H9 (cell line): ENCODE results near the gene AATF. TPM values are rescaled to one million over a fixed set of nuclear protein-coding genes. Genes with fewer than 3 reads are reported as not detected.

Source experiments
- DNase-seq: peaks from one replicate; pipeline ENCODE4 v3.0.0-alpha.2; 2017
- H2AFZ ChIP-seq: one replicate; pipeline ENCODE4 v1.6.1; 2013; ENCODE audit warnings: mild to moderate bottlenecking, low read length, control low read depth, moderate library complexity
- H2AK5ac ChIP-seq: 2 replicates; pipeline ENCODE4 v1.6.1; 2013; ENCODE audit warnings: low read length, control low read depth, mixed read lengths; ENCODE audit not compliant: insufficient read length
- H2BK120ac ChIP-seq: one replicate; pipeline ENCODE4 v1.6.1; 2013; ENCODE audit warnings: low read depth, mild to moderate bottlenecking, low read length, control low read depth, inconsistent platforms; ENCODE audit not compliant: poor library complexity, severe bottlenecking
- H2BK12ac ChIP-seq: 2 replicates; pipeline ENCODE4 v1.6.1; 2013; ENCODE audit warnings: low read length, control low read depth, mixed read lengths, low read depth; ENCODE audit not compliant: insufficient read length
- H2BK15ac ChIP-seq: 2 replicates; pipeline ENCODE4 v1.6.1; 2013; ENCODE audit warnings: low read depth, low read length, control low read depth
- H2BK20ac ChIP-seq: one replicate; pipeline ENCODE4 v1.6.1; 2013; ENCODE audit warnings: low read depth, mild to moderate bottlenecking, low read length, control low read depth, inconsistent platforms; ENCODE audit not compliant: poor library complexity, severe bottlenecking
- H2BK5ac ChIP-seq: 2 replicates; pipeline ENCODE4 v1.6.1; 2013; ENCODE audit warnings: low read length, control low read depth, mixed read lengths; ENCODE audit not compliant: insufficient read length
- H3K14ac ChIP-seq: 2 replicates; pipeline ENCODE4 v1.6.1; 2013; ENCODE audit warnings: low read length, control low read depth; ENCODE audit not compliant: insufficient read depth
- H3K18ac ChIP-seq: 2 replicates; pipeline ENCODE4 v1.6.1; 2013; ENCODE audit warnings: low read depth, mild to moderate bottlenecking, mixed read lengths, low read length, control low read depth; ENCODE audit not compliant: insufficient read length
- H3K23ac ChIP-seq: 2 replicates; pipeline ENCODE4 v1.6.1; 2013; ENCODE audit warnings: low read length, control low read depth, mixed read lengths, low read depth; ENCODE audit not compliant: insufficient read length
- H3K23me2 ChIP-seq: 2 replicates; pipeline ENCODE4 v1.6.1; 2013; ENCODE audit warnings: low read depth, mild to moderate bottlenecking, mixed read lengths, low read length, control low read depth; ENCODE audit not compliant: insufficient read length, poor library complexity, severe bottlenecking
- H3K27ac ChIP-seq: 2 replicates; pipeline ENCODE4 v1.5.1; 2013; ENCODE audit warnings: low read length, control low read depth, mixed read lengths, low read depth; ENCODE audit not compliant: insufficient read length
- H3K27me3 ChIP-seq: 2 replicates; pipeline ENCODE4 v1.6.1; 2013; ENCODE audit warnings: low read length, control low read depth, inconsistent platforms; ENCODE audit not compliant: insufficient read depth
- H3K4ac ChIP-seq: 2 replicates; pipeline ENCODE4 v1.6.1; 2013; ENCODE audit warnings: low read depth, mild to moderate bottlenecking, control low read depth, inconsistent platforms, low read length, moderate library complexity
- H3K4me1 ChIP-seq: 2 replicates; pipeline ENCODE4 v1.6.1; 2013; ENCODE audit warnings: low read length, control low read depth, inconsistent platforms; ENCODE audit not compliant: insufficient read depth
- H3K4me2 ChIP-seq: 2 replicates; pipeline ENCODE4 v1.6.1; 2013; ENCODE audit warnings: low read length, control low read depth, mixed read lengths; ENCODE audit not compliant: insufficient read length, insufficient read depth
- H3K56ac ChIP-seq: 2 replicates; pipeline ENCODE4 v1.6.1; 2013; ENCODE audit warnings: low read depth, mild to moderate bottlenecking, mixed read lengths, low read length, control low read depth; ENCODE audit not compliant: insufficient read length
- H3K79me1 ChIP-seq: 2 replicates; pipeline ENCODE4 v1.6.1; 2013; ENCODE audit warnings: low read depth, mild to moderate bottlenecking, moderate library complexity, low read length, control low read depth, inconsistent platforms; ENCODE audit not compliant: insufficient read depth, poor library complexity, severe bottlenecking
- H3K79me2 ChIP-seq: 2 replicates; pipeline ENCODE4 v1.6.1; 2013; ENCODE audit warnings: low read length, control low read depth, inconsistent platforms; ENCODE audit not compliant: insufficient read depth
- H3K9ac ChIP-seq: 2 replicates; pipeline ENCODE4 v1.6.1; 2013; ENCODE audit warnings: low read length, control low read depth, mixed read lengths; ENCODE audit not compliant: insufficient read length; ENCODE audit errors: extremely low read depth
- H3K9me3 ChIP-seq: one replicate; pipeline ENCODE4 v1.6.1; 2013; ENCODE audit warnings: low read depth, low read length, inconsistent platforms; ENCODE audit not compliant: control insufficient read depth
- H3T11ph ChIP-seq: one replicate; pipeline ENCODE4 v1.6.1; 2013; ENCODE audit warnings: mild to moderate bottlenecking, low read length, control low read depth, inconsistent platforms
- H4K20me1 ChIP-seq: one replicate; pipeline ENCODE4 v1.6.1; 2013; ENCODE audit not compliant: control insufficient read depth, insufficient read length, insufficient read depth
- H4K5ac ChIP-seq: 2 replicates; pipeline ENCODE4 v1.6.1; 2013; ENCODE audit warnings: low read depth, mild to moderate bottlenecking, mixed read lengths, low read length, control low read depth; ENCODE audit not compliant: insufficient read length
- H4K8ac ChIP-seq: replicated peaks from 2 replicates; pipeline ENCODE4 v1.6.1; 2013; ENCODE audit warnings: low read length, control low read depth, mixed read lengths, low read depth; ENCODE audit not compliant: insufficient read length
- H4K91ac ChIP-seq: 2 replicates; pipeline ENCODE4 v1.6.1; 2013; ENCODE audit warnings: low read depth, mild to moderate bottlenecking, moderate library complexity, mixed read lengths, low read length, control low read depth; ENCODE audit not compliant: insufficient read length
- H3K27ac Mint-ChIP-seq, 3 experiments: 2 replicates in 2 of 3; 3 replicates in 1 of 3; pipeline ENCODE4 v1.8.0; 2020 to 2021; ENCODE audit warnings: mixed read lengths in 3 of 3, mild to moderate bottlenecking in 1 of 3, moderate library complexity in 1 of 3
- H3K27me3 Mint-ChIP-seq: 2 replicates; pipeline ENCODE4 v1.8.0; 2021; ENCODE audit warnings: low read depth, mild to moderate bottlenecking, moderate library complexity, mixed read lengths
- H3K36me3 Mint-ChIP-seq, 3 experiments: 2 replicates in 2 of 3; 3 replicates in 1 of 3; pipeline ENCODE4 v1.8.0; 2020 to 2021; ENCODE audit warnings: low read depth in 3 of 3, mixed read lengths in 3 of 3; ENCODE audit not compliant: insufficient read depth in 1 of 3
- H3K4me1 Mint-ChIP-seq, 2 experiments: 2 replicates each; pipeline ENCODE4 v1.8.0; 2020; ENCODE audit warnings: mixed read lengths in 2 of 2
- H3K4me3 Mint-ChIP-seq, 2 experiments: 2 replicates in 1 of 2; 3 replicates in 1 of 2; pipeline ENCODE4 v1.8.0; 2020 to 2021; ENCODE audit warnings: mild to moderate bottlenecking in 2 of 2, mixed read lengths in 2 of 2, moderate library complexity in 1 of 2
- H3K9me3 Mint-ChIP-seq, 2 experiments: 2 replicates in 1 of 2; 3 replicates in 1 of 2; pipeline ENCODE4 v1.8.0; 2020; ENCODE audit warnings: mild to moderate bottlenecking in 2 of 2, mixed read lengths in 2 of 2, moderate library complexity in 1 of 2
- CTCF ChIP-seq: fragments of 200-600 bp; sonication (generic); conservative IDR thresholded peaks from 3 replicates; pipeline ENCODE4 v1.8.0; 2021; ENCODE audit warnings: antibody characterized with exemption, mild to moderate bottlenecking
- WGBS: extraction: QIAGEN DNeasy Blood & Tissue Kit; methylation state at CpG from one replicate; pipeline ENCODE4 v1.1.7; 2013; ENCODE audit warnings: missing lambda C conversion rate, low lambda C conversion rate, mixed read lengths; ENCODE audit not compliant: insufficient read length; ENCODE audit errors: extremely low coverage; 5-methylcytosine and 5-hydroxymethylcytosine counted together
- total RNA-seq: library from RNA; stranded (reverse); gene quantifications from 2 replicates; pipeline ENCODE4 v1.2.1, GENCODE V29; 2021

Gene AATF
- total RNA-seq, 1 experiment from 2014 or later: 69.6 TPM

DNA sequence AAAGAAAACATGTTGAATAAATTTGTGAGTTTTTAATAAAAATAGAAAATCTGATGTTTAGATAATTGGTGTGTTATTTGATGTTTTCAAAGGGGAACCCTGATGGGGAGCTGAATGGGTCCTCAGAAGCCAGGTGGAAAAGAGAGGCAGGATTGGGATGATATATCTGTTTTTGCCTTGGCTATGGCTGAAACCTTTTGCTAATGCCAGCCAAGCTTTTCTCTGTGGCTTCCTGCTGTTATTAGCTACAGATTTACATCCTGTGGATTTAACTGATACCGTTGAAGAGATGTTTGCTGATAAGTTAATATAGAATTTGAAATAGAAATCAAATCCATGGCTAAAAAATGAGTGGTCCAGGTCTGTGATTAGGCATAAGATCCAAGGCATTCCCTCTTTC is 4.2 kb upstream of the AATF start:
- Histone ChIP-seq H3K9me3 (no peaks in the 10 kb centered on the region), H3K18ac (no peak overlapping the region), H3K9ac (no peak overlapping the region), H3K14ac (no peak overlapping the region), H3K4me2 (no peak overlapping the region), H2BK120ac (no peak overlapping the region), H2BK5ac (no peak overlapping the region), H2BK12ac (no peak overlapping the region), H3K79me1 (no peaks in the 10 kb centered on the region), H3K23me2 (peaks cover 9% of the 10 kb centered on the region), H3K4me1 (no peaks in the 10 kb centered on the region; the same call in 1 of the 2 replicates), H4K91ac (no peak overlapping the region), H3K4ac (no peak overlapping the region), H4K5ac (no peak overlapping the region), H3K27me3 (peaks cover 80% of the 10 kb centered on the region), H3K56ac (no peak overlapping the region), H3K27ac (no peak overlapping the region), H2AFZ (no peak overlapping the region), H4K20me1 (peaks cover 4% of the 10 kb centered on the region), H4K8ac (no peak overlapping the region), H3K79me2 (peaks cover under 1% of the 10 kb centered on the region; the same call in 1 of the 2 replicates), H2BK20ac (no peak overlapping the region), H2AK5ac (no peak overlapping the region), H2BK15ac (no peak overlapping the region), H3T11ph (no peak overlapping the region), H3K23ac (no peak overlapping the region)
- Mint-ChIP-seq H3K27ac (no peak overlapping the region), H3K27me3 (peaks cover 95% of the 10 kb centered on the region), H3K4me1 (peaks cover 36 to 67% of the 10 kb centered on the region in 2 experiments), H3K36me3 (peaks cover 0 to 4% (median 0%) of the 10 kb centered on the region in 3 experiments; a peak in 3 of 7 replicates), H3K9me3 (peaks cover 0 to 5% of the 10 kb centered on the region in 2 experiments; a peak in 1 of 5 replicates), H3K4me3 (no peak overlapping the region)
- WGBS: no CpG with 5 or more reads among the region's 1 CpG
- TF ChIP-seq CTCF: no peak
- no peak for DNase-seq
